UCSD-AML1 (cell line): ENCODE measurements around the gene CDC5L.

Experiments
- DNase-seq: peaks from one replicate; lab custom pipeline; 2025; ENCODE audit not compliant: unreplicated experiment; lab: John Stamatoyannopoulos, UW

The CDC5L gene

DNA sequence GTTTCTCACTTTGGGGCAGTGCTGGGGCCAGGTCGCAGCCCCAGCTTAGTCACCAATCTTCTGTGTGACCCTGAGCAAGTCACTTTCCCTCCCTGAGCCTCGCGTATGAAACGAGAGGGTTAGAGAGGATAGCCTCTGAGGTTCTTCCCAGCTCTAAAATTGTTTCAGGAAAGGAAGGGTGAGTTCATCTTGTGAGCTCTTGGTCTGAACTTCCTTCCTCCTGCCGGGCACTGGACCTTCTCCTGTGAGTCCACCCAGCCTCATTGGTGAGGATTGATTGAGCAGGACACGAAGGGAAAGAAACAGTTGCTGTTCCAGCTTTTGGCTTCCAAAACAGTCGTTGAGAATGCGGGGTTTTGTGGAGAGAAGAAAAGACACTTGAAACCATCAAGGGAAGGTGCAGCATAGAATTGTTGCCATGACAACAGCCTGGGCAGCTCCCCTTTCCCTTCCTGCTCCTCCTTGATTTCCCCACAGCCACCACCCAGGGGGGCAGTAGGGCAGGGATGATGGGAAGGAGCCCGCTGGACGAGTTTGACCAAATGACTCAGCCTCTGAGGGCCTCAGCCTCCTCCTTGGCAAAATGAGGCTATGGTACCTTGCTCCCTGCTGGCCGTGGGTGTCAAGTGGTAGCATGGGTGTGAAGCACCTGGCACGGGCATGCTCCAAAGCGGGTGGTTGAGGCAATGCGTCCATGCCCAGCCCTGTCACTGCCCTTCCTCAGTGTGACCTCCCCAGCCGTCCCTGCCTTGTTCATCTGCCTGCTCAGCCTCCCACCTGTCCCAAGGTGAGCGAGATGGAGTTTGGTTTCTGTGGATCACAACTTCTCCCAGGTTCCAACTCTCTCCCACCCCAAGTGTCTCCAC lies 107.8 kb downstream of the CDC5L start:
- no peak for DNase-seq

GRCh38 chr6:44496665-44497369 lies 109.3 kb downstream of the CDC5L start:
- no peak for DNase-seq

GRCh38 chr6:44497807-44498206 lies 110.3 kb downstream of the CDC5L start:
- DNase-seq = no peak

DNA sequence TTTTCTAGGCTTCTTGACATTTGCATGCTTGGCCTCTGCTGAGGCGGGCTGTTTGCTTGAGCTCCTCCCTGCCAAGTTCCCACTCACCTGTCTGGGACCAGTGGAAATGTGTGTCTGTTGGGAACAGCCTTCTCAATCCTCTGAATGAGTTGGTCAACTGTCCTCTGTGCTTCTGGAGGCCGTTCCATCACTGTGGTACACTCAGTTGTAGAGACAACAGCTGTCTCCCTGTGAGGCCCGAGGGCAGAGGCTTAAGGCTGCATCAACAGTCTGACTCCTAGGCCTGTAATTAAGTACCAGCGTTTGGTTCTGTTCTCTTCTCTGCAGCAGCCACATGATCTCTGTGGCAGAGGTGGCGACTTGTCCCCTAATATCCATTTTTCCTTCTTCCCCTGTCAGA lies 110.9 kb downstream of the CDC5L start:
- DNase-seq = no peak

- no peak for DNase-seq
These were observed 112.1 kb downstream of the CDC5L start for GRCh38 chr6:44499609-44500008.
